Testis (tissue), 3 donors: ENCODE data around the gene BIK. TPM values are rescaled to one million over a fixed set of nuclear protein-coding genes. Genes with fewer than 3 reads are reported as not detected.
A peak's percentile ranks its signal among the peaks of the same experiment; 100 is the strongest.

Experiments used
- DNase-seq: peaks from one replicate; pipeline ENCODE4 v3.0.0-alpha.2; 2019
- H3K27ac ChIP-seq, 2 donors: fragments of 200-600 bp; sonication (generic); one replicate each; pipeline ENCODE4 v1.5.1; 2019
- H3K27me3 ChIP-seq: fragments of 200-600 bp; sonication (generic); one replicate; pipeline ENCODE4 v1.5.1; 2019
- H3K36me3 ChIP-seq: fragments of 200-600 bp; sonication (generic); one replicate; pipeline ENCODE4 v1.5.1; 2017; ENCODE audit warnings: low read depth; ENCODE audit errors: missing control alignments
- H3K4me1 ChIP-seq: fragments of 200-600 bp; sonication (generic); one replicate; pipeline ENCODE4 v1.5.1; 2019
- H3K4me3 ChIP-seq, 2 donors: fragments of 200-600 bp; sonication (generic); one replicate each; pipeline ENCODE4 v1.5.1; 2017 to 2019
- H3K9me3 ChIP-seq: fragments of 200-600 bp; sonication (generic); one replicate; pipeline ENCODE4 v1.5.1; 2017
- POLR2A ChIP-seq: fragments of 450-650 bp; IDR thresholded peaks from one replicate; pipeline ENCODE4 v1.6.1; 2017; ENCODE audit warnings: antibody characterized with exemption, mild to moderate bottlenecking, moderate library complexity
- WGBS, 2 donors: methylation state at CpG; one replicate each; pipeline ENCODE4 v1.1.5; 2018; 5-methylcytosine and 5-hydroxymethylcytosine counted together
- intact Hi-C: fragments of 100-400 bp; cut with DNase I; formaldehyde crosslinking; loops from one replicate; pipeline ENCODE4 v1.15.1; 2023; ENCODE audit warnings: low total_unique reads
- polyA plus RNA-seq: library from polyadenylated mRNA; stranded (reverse); fragments of 350-450 nt; fragmentation: Illumina TruSeq; extraction: RNeasy Lipid Tissue Mini Kit (QIAGEN cat#74804); gene quantifications from one replicate; pipeline ENCODE4 v1.2.3, GENCODE V29; 2014; ENCODE audit warnings: low read depth, low replicate concordance; ENCODE audit not compliant: insufficient read depth
- total RNA-seq, 2 donors: library from RNA; depleted of rRNA; stranded (reverse); fragments of >200 nt; gene quantifications; one replicate each; pipeline ENCODE4 v1.2.3, GENCODE V29; 2016
- TF ChIP-seq, protein P1 (sequence below), 3 experiments: fragments of 450-650 bp in 2 of 3; fragments of 200-600 bp in 1 of 3; sonication (generic) in 1 of 3; IDR thresholded peaks; one replicate each; pipeline ENCODE4 v1.5.1; 2016 to 2019; ENCODE audit warnings: antibody characterized with exemption in 3 of 3, mild to moderate bottlenecking in 2 of 3, moderate library complexity in 1 of 3

The BIK gene
- total and polyA plus RNA-seq, 3 donors from 2014 or later: 2.5 to 9.6 (median 7.2) TPM

DNA sequence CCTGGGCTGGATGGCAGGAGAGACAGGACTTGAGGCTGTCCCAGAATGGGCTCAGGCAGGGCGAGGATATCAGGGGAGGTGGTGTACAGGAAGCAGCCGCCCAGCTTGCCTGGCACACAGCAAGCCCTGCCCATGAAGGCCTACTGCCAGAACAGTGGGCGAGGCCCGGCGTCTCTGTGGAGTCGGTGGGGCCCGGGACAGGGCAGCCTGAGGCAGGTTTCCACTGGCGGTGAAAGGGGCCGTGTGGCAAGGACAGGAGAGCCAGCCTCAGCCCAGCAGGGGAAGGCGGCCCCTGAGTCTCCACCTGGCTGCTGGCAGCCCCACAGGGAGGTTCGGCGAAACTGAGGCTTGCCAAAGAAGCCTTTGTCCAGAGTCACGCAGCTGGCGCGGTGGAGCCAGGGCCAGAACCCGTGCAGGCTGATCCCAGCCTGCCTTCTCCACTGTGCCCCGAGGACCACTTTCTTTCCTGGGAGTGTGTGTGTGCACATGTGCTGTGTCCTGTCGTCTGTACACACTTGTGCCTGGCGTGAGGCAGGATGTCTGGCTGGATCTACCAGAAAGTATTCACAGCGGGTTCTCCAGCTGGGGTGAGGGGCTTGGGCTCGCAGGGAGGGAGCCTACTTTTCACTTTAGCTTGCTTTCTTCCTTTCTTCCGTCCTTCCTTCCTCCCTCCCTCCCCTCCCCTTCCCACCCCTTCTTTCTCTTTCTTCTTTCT lies 42.0 kb downstream of the BIK start:
- Histone ChIP-seq H3K9me3 (no peaks in the 10 kb centered on the region), H3K4me3 (peak overlapping the region; percentile 9 to 81), H3K27ac (peak overlapping the region; percentile 59 to 63), H3K4me1 (peaks cover 13% of the 10 kb centered on the region), H3K27me3 (no peaks in the 10 kb centered on the region), H3K36me3 (no peaks in the 10 kb centered on the region)
- 24 to 28% methylated on average over 14 to 22 of the region's 22 CpGs for WGBS, 2 donors
- DNase-seq: peak; percentile 66
- intact Hi-C loops: no loop called here
- no peak for TF ChIP-seq POLR2A
- TF ChIP-seq, protein P1, sequence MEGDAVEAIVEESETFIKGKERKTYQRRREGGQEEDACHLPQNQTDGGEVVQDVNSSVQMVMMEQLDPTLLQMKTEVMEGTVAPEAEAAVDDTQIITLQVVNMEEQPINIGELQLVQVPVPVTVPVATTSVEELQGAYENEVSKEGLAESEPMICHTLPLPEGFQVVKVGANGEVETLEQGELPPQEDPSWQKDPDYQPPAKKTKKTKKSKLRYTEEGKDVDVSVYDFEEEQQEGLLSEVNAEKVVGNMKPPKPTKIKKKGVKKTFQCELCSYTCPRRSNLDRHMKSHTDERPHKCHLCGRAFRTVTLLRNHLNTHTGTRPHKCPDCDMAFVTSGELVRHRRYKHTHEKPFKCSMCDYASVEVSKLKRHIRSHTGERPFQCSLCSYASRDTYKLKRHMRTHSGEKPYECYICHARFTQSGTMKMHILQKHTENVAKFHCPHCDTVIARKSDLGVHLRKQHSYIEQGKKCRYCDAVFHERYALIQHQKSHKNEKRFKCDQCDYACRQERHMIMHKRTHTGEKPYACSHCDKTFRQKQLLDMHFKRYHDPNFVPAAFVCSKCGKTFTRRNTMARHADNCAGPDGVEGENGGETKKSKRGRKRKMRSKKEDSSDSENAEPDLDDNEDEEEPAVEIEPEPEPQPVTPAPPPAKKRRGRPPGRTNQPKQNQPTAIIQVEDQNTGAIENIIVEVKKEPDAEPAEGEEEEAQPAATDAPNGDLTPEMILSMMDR (IDR thresholded peaks at IDR 0.05): no peak

DNA sequence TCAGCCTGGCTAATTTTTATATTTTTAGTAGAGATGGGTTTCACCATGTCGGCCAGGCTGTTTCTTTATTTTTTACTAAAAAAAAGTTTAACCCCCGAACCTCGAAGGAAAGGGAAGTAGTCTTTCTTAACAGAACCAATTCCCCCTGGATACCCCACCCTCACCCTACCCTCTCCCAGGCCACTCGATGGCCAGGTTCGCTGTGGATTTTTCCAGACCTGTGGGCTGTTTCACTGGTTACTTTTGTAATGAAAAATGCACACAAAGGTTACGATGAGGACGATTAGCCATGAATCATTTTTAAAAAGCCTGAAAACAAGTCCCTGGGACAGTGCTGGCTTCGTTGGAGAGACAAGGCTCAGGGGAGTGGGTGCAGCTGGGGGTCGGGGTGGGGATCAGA lies 43.3 kb downstream of the BIK start:
- DNase-seq: no peak
- Histone ChIP-seq H3K4me1 (peaks cover 13% of the 10 kb centered on the region), H3K36me3 (no peaks in the 10 kb centered on the region), H3K27me3 (no peaks in the 10 kb centered on the region), H3K27ac (no peak overlapping the region), H3K4me3 (no peak overlapping the region), H3K9me3 (no peaks in the 10 kb centered on the region)
- no peak for TF ChIP-seq POLR2A
- TF ChIP-seq, protein P1 (IDR thresholded peaks at IDR 0.05): no peak
- WGBS, 2 donors: 64 to 73% methylated on average over 9 of the region's 9 CpGs
- intact Hi-C loops: no loop called here

DNA sequence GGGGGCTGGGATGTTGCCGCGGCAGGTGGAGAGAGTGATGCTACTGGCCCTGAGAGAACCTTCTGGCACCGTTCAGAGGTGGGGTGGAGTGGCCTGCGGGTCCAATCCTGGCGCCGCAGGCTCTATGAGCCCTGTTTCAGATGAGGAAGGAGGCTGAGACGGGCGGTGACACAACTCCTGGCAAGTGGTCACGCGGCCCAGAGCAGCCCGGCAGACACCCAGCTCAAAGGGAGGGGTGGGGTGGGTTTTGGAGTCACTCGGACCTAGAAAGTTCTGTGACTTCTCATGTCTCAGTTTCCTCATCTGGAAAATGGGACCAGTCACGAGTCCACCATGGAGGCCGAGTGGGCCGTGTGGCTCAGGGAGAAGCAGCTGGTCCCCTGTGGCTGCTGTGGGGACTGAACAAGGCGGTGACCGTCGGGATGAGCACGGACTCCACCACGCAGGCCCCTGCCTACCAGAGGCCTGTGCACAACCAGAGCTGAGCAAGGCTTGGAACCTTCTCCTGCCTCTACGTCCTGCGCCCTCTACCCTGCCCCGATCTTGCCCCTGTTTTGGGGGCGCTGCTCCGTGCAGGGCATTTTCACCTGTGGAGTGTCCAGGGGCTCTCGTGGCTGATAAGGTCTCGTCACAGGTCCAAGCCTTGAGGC lies 44.5 kb downstream of the BIK start:
- TF ChIP-seq, protein P1 (IDR thresholded peaks at IDR 0.05): no peak
- no peak for TF ChIP-seq POLR2A
- WGBS, 2 donors: 77 to 90% methylated on average over 13 to 27 of the region's 27 CpGs
- Histone ChIP-seq H3K9me3 (no peaks in the 10 kb centered on the region), H3K4me3 (no peak overlapping the region), H3K36me3 (no peaks in the 10 kb centered on the region), H3K27me3 (no peaks in the 10 kb centered on the region), H3K4me1 (peaks cover 13% of the 10 kb centered on the region), H3K27ac (no peak overlapping the region)
- intact Hi-C loops: no loop called here
- no peak for DNase-seq

DNA sequence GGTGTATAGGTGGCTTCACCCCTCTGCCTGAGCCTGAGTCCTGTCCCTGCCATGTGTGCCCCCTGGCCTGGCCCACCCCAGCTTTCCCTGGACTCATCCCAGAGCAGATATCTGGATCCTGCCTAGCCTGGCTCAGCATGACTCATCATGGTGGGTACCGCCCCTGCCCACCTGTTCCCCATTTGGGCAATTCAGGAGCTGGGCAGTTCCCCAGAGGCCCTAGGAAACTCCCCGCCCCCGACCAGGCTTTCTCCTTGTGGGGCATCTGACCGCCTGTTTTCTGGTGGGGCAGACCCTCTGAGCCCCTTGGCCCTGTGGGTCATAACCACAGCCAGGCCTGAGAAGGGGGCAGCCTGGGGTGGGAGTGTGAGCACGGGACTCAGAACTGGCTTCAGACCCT lies 45.2 kb downstream of the BIK start:
- 90% methylated on average over 5 of the region's 5 CpGs for WGBS, 2 donors
- H3K27ac ChIP-seq: no peak overlapping the region
- peaks cover 11% of the 10 kb centered on the region for H3K4me1 ChIP-seq

More for the DNA sequence above, 45.2 kb downstream of the BIK start:
- no peaks in the 10 kb centered on the region for H3K36me3 ChIP-seq
- no peaks in the 10 kb centered on the region for H3K9me3 ChIP-seq
- intact Hi-C loops: no loop called here
- TF ChIP-seq, protein P1 (IDR thresholded peaks at IDR 0.05): no peak
- TF ChIP-seq POLR2A: no peak
- DNase-seq: no peak
- no peak overlapping the region for H3K4me3 ChIP-seq
- no peaks in the 10 kb centered on the region for H3K27me3 ChIP-seq
